Endothelial cell of umbilical vein (primary cell): ENCODE measurements around the gene MLYCD. TPM values are rescaled to one million over a fixed set of nuclear protein-coding genes. Genes with fewer than 3 reads are reported as not detected.

ENCODE experiments used
- BruUV-seq: library from RNA; stranded (reverse); fragments of 400-500 nt; replicated peaks from 2 replicates; lab custom pipeline; 2021; lab: Mats Ljungman, UMichigan
- CTCF ChIA-PET: fragments of 300-600, 350-600 bp; sonication (Branson Sonifier 250); formaldehyde crosslinking; loops from one replicate; lab custom pipeline; 2021; ENCODE audit warnings: antibody characterized with exemption, inconsistent platforms; lab: Charles Lee
- POLR2A ChIA-PET: fragments of 300-600, 350-600 bp; sonication (Branson Sonifier 250); formaldehyde crosslinking; loops from one replicate; lab custom pipeline; 2021; ENCODE audit warnings: antibody characterized with exemption, inconsistent platforms; lab: Charles Lee
- DNase-seq: peaks from one replicate; pipeline ENCODE4 v3.0.0-alpha.2; 2011; ENCODE audit warnings: low read depth, low spot score
- FAIRE-seq: peaks from 2 replicates; lab custom pipeline; 2011; peaks lifted over from hg19 to GRCh38; lab: Jason Lieb, UNC
- H2AFZ ChIP-seq: 2 replicates; pipeline ENCODE4 v1.6.0; 2012; ENCODE audit warnings: low read depth, low read length, control low read depth, inconsistent platforms
- H3K27ac ChIP-seq: 2 replicates; pipeline ENCODE4 v1.5.1; 2011; ENCODE audit warnings: low read depth, mild to moderate bottlenecking, control low read depth, low read length, moderate library complexity; ENCODE audit not compliant: insufficient read depth
- H3K27me3 ChIP-seq, 2 experiments: 2 replicates each; pipeline versions ENCODE4 v1.6.0 to v1.6.1; 2011; ENCODE audit warnings: low read length in 2 of 2, mixed read lengths in 1 of 2; ENCODE audit not compliant: control insufficient read depth in 2 of 2, insufficient read depth in 2 of 2
- H3K36me3 ChIP-seq, 2 experiments: 2 replicates in 1 of 2; 3 replicates in 1 of 2; pipeline ENCODE4 v1.5.1; 2011; ENCODE audit warnings: low read length in 2 of 2, mild to moderate bottlenecking in 1 of 2, moderate library complexity in 1 of 2; ENCODE audit not compliant: control insufficient read depth in 2 of 2, insufficient read depth in 2 of 2; ENCODE audit errors: extremely low read depth in 1 of 2
- H3K4me1 ChIP-seq: 3 replicates; pipeline ENCODE4 v1.5.1; 2011; ENCODE audit warnings: mild to moderate bottlenecking, low read length; ENCODE audit not compliant: control insufficient read depth, insufficient read depth; ENCODE audit errors: extremely low read depth
- H3K4me2 ChIP-seq: 2 replicates; pipeline ENCODE4 v1.6.1; 2011; ENCODE audit warnings: low read length, control low read depth, mixed read lengths; ENCODE audit not compliant: insufficient read depth
- H3K4me3 ChIP-seq, 3 experiments: fragments of 200-600 bp in 1 of 3; sonication (generic), shearing (Covaris generic) in 1 of 3; replicated peaks in 1 of 3; 2 replicates each; pipeline ENCODE4 v1.5.1; 2011 to 2016; ENCODE audit warnings: control low read depth in 3 of 3, low read length in 3 of 3, mild to moderate bottlenecking in 2 of 3, inconsistent platforms in 1 of 3, low read depth in 1 of 3, moderate library complexity in 1 of 3; ENCODE audit not compliant: insufficient read depth in 1 of 3
- H3K79me2 ChIP-seq: 2 replicates; pipeline ENCODE4 v1.6.0; 2012; ENCODE audit warnings: low read length, inconsistent platforms; ENCODE audit not compliant: control insufficient read depth, insufficient read depth
- H3K9ac ChIP-seq: replicated peaks from 2 replicates; pipeline ENCODE3; 2011; ENCODE audit warnings: low read length, control low read depth; ENCODE audit not compliant: insufficient read depth; ENCODE audit errors: extremely low read depth
- H3K9me1 ChIP-seq: replicated peaks from 3 replicates; pipeline ENCODE4 v1.6.0; 2011; ENCODE audit warnings: mild to moderate bottlenecking, low read length; ENCODE audit not compliant: control insufficient read depth, insufficient read depth; ENCODE audit errors: extremely low read depth
- H3K9me3 ChIP-seq: replicated peaks from 2 replicates; pipeline ENCODE4 v1.5.1; 2012; ENCODE audit warnings: low read length, inconsistent platforms; ENCODE audit not compliant: control insufficient read depth, insufficient read depth
- H4K20me1 ChIP-seq: replicated peaks from 2 replicates; pipeline ENCODE3; 2011; ENCODE audit warnings: mild to moderate bottlenecking, low read length; ENCODE audit not compliant: control insufficient read depth, insufficient read depth; ENCODE audit errors: extremely low read depth
- CTCF ChIP-seq, 2 donors: IDR thresholded peaks; 1 replicate in 1 of 2; 2 replicates in 1 of 2; pipeline ENCODE4 v1.5.1; 2011; ENCODE audit warnings: low read length in 2 of 2, mild to moderate bottlenecking in 2 of 2, moderate library complexity in 2 of 2, control low read depth in 1 of 2, inconsistent platforms in 1 of 2, low read depth in 1 of 2; ENCODE audit not compliant: insufficient read depth in 1 of 2; ENCODE audit errors: extremely low read depth in 1 of 2
- EZH2 ChIP-seq: IDR thresholded peaks from 2 replicates; pipeline ENCODE4 v1.6.1; 2012; ENCODE audit warnings: borderline replicate concordance, low read depth, mild to moderate bottlenecking, moderate library complexity, low read length, inconsistent platforms; ENCODE audit not compliant: severe bottlenecking
- FOS ChIP-seq: IDR thresholded peaks from 2 replicates; pipeline ENCODE4 v1.6.1; 2011; ENCODE audit warnings: mild to moderate bottlenecking, low read length, moderate library complexity, borderline replicate concordance; ENCODE audit not compliant: insufficient read depth
- GATA2 ChIP-seq: IDR thresholded peaks from 2 replicates; pipeline ENCODE4 v1.7.0; 2011; ENCODE audit warnings: low read depth, mild to moderate bottlenecking, moderate library complexity, mixed read lengths, low read length; ENCODE audit not compliant: insufficient read length, insufficient read depth
- JUN ChIP-seq: IDR thresholded peaks from 2 replicates; pipeline ENCODE4 v1.6.1; 2011; ENCODE audit warnings: borderline replicate concordance, low read depth; ENCODE audit not compliant: insufficient read length, insufficient read depth
- MAX ChIP-seq: IDR thresholded peaks from 2 replicates; pipeline ENCODE4 v1.6.1; 2011; ENCODE audit not compliant: insufficient read depth, insufficient read length
- MYC ChIP-seq: IDR thresholded peaks from one replicate; pipeline ENCODE4 v1.6.1; 2011; ENCODE audit warnings: mild to moderate bottlenecking, low read depth, low read length
- POLR2A ChIP-seq: IDR thresholded peaks from 2 replicates; pipeline ENCODE4 v1.6.1; 2012; ENCODE audit warnings: low read depth, mild to moderate bottlenecking, control low read depth, low read length
- POLR2AphosphoS5 ChIP-seq: IDR thresholded peaks from 2 replicates; pipeline ENCODE4 v1.6.1; 2012; ENCODE audit warnings: low read depth, mild to moderate bottlenecking, control low read depth, low read length, moderate library complexity; ENCODE audit not compliant: insufficient read depth
- dilution Hi-C: fragments of 300-500 bp; cut with MboI; formaldehyde crosslinking; loops from one replicate; pipeline ENCODE4 v1.15.0; 2019; ENCODE audit warnings: low sequenced_read_pairs; ENCODE audit not compliant: extremely low pct_ligation_motif_present
- intact Hi-C: fragments of 100-400 bp; cut with micrococcal nuclease; formaldehyde crosslinking; loops from one replicate; pipeline ENCODE4 v1.10.0; 2022
- polyA plus RNA-seq, 4 experiments: library from polyadenylated mRNA; depleted of rRNA in 3 of 4; stranded (reverse) in 3 of 4; unstranded in 1 of 4; fragments of >200 nt; gene quantifications; 2 replicates each; pipeline versions ENCODE4 v1.2.1 to v1.2.3, GENCODE V29; 2011 to 2012; ENCODE audit warnings: missing spikeins in 1 of 4
- total RNA-seq: library from RNA; stranded (reverse); gene quantifications from 2 replicates; pipeline ENCODE4 v1.2.3, GENCODE V29; 2021

Gene MLYCD
- total and polyA plus RNA-seq, 2 donors (not counting 3 experiments of a cell fraction or from before 2014, with no cell fraction given), result 2.0 to 3.4 TPM

- dilution Hi-C loops (no loop called here), intact Hi-C loops (no loop called here)
These were observed 9.9 kb downstream of the MLYCD start for GRCh38 chr16:83908798-83909197.

GRCh38 chr16:83911290-83911689 is 12.4 kb downstream of the MLYCD start:
- intact Hi-C loops (no loop called here), dilution Hi-C loops (no loop called here)
- FAIRE-seq (no peak), DNase-seq (no peak)
- Histone ChIP-seq H2AFZ (no peak overlapping the region), H3K9me1 (no peaks in the 10 kb centered on the region), H3K27me3 (no peaks in the 10 kb centered on the region), H3K27ac (no peak overlapping the region), H3K79me2 (no peaks in the 10 kb centered on the region), H3K9ac (no peak overlapping the region), H3K4me2 (no peak overlapping the region), H4K20me1 (no peaks in the 10 kb centered on the region), H3K36me3 (peaks cover 0 to 17% of the 10 kb centered on the region in 2 experiments), H3K9me3 (no peaks in the 10 kb centered on the region), H3K4me3 (no peak overlapping the region), H3K4me1 (no peaks in the 10 kb centered on the region)
- CTCF ChIA-PET, result interaction anchor here (1.4 to 2.9 kb wide), 3 partner anchors 8 to 85 kb away, joined by 3 to 14 read pairs (median 4); no protein-coding TSS in a partner anchor
- TF ChIP-seq CTCF (IDR thresholded peaks at IDR 0.05; ENCODE audit: extremely low read depth in 1 of 2, insufficient read depth in 1 of 2, low read depth in 1 of 2, low read length in 2 of 2), result no peak
- no peak for TF ChIP-seq MYC
- no peak for TF ChIP-seq POLR2AphosphoS5
- no peak for TF ChIP-seq POLR2A
- no peak for TF ChIP-seq GATA2
- TF ChIP-seq MAX, result no peak
- TF ChIP-seq EZH2, result no peak
- TF ChIP-seq FOS, result no peak
- TF ChIP-seq JUN, result no peak
- POLR2A ChIA-PET, result no interaction called here
- no TSS peak for BruUV-seq

More at GRCh38 chr16:83908798-83909197, 9.9 kb downstream of the MLYCD start:
- Histone ChIP-seq H3K4me2 (no peak overlapping the region), H3K79me2 (no peaks in the 10 kb centered on the region), H3K27me3 (no peaks in the 10 kb centered on the region), H2AFZ (no peak overlapping the region), H3K9me1 (no peaks in the 10 kb centered on the region), H3K4me1 (no peaks in the 10 kb centered on the region), H3K9me3 (no peaks in the 10 kb centered on the region), H4K20me1 (no peaks in the 10 kb centered on the region), H3K36me3 (peaks cover 0 to 14% of the 10 kb centered on the region in 2 experiments), H3K9ac (no peak overlapping the region), H3K4me3 (no peak overlapping the region), H3K27ac (no peak overlapping the region)
- POLR2A ChIA-PET, result no interaction called here
- TF ChIP-seq MAX (no peak), EZH2 (no peak), GATA2 (no peak)
- FAIRE-seq (no peak), DNase-seq (no peak)
- no TSS peak for BruUV-seq
- CTCF ChIA-PET, result no interaction called here
